ENCODE measurements around the gene RASGRF2. TPM values are rescaled to one million over a fixed set of nuclear protein-coding genes. Genes with fewer than 3 reads are reported as not detected.

The RASGRF2 gene
- total RNA-seq, 4 donors from 2014 or later = 13.0 to 45.9 (median 20.0) TPM

GRCh38 chr5:80931411-80931810 is 28.8 kb upstream of the RASGRF2 start:
- no peak for DNase-seq (ENCODE audit: low spot score)
- no peak for ATAC-seq (ENCODE audit: low FRiP score)
- no peak for TF ChIP-seq CTCF (IDR thresholded peaks at IDR 0.05)

- no peak for ATAC-seq (ENCODE audit: low FRiP score)
Measured at GRCh38 chr5:80933036-80933435, 27.1 kb upstream of the RASGRF2 start.

GRCh38 chr5:80934751-80935150 is 25.4 kb upstream of the RASGRF2 start:
- DNase-seq (ENCODE audit: low spot score) = no peak
- no peak for TF ChIP-seq CTCF (IDR thresholded peaks at IDR 0.05)
- ATAC-seq (ENCODE audit: low FRiP score) = no peak

More at GRCh38 chr5:80933036-80933435, 27.1 kb upstream of the RASGRF2 start:
- DNase-seq (ENCODE audit: low spot score) = no peak
- no peak for TF ChIP-seq CTCF (IDR thresholded peaks at IDR 0.05)

GRCh38 chr5:80935811-80936385 is 24.3 kb upstream of the RASGRF2 start:
- TF ChIP-seq CTCF (IDR thresholded peaks at IDR 0.05) = no peak
- DNase-seq (ENCODE audit: low spot score) (no peak), ATAC-seq (ENCODE audit: low FRiP score) (no peak)

GRCh38 chr5:80936881-80937280 is 23.3 kb upstream of the RASGRF2 start:
- DNase-seq (ENCODE audit: low spot score) = no peak

GRCh38 chr5:80937584-80938356 is 22.4 kb upstream of the RASGRF2 start:
- ATAC-seq (ENCODE audit: low FRiP score) (no peak), DNase-seq (ENCODE audit: low spot score) (no peak)
- TF ChIP-seq CTCF (IDR thresholded peaks at IDR 0.05) = no peak

More at GRCh38 chr5:80936881-80937280, 23.3 kb upstream of the RASGRF2 start:
- ATAC-seq (ENCODE audit: low FRiP score) = no peak
- no peak for TF ChIP-seq CTCF (IDR thresholded peaks at IDR 0.05)

GRCh38 chr5:80941496-80941895 is 18.7 kb upstream of the RASGRF2 start:
- no peak for ATAC-seq (ENCODE audit: low FRiP score)
- no peak for DNase-seq (ENCODE audit: low spot score)
- no peak for TF ChIP-seq CTCF (IDR thresholded peaks at IDR 0.05)

All from omental fat pad (tissue), 4 donors.